CD4-positive, alpha-beta memory T cell (primary cell): ENCODE results near the gene QPCTL. TPM values are rescaled to one million over a fixed set of nuclear protein-coding genes. Genes with fewer than 3 reads are reported as not detected.

Experiments
- CTCF ChIA-PET: fragments of 350-600 bp; sonication (Branson Sonifier 250); formaldehyde crosslinking; loops from one replicate; lab custom pipeline; 2021; ENCODE audit warnings: inconsistent platforms; ENCODE audit not compliant: partially characterized antibody; lab: Charles Lee
- POLR2A ChIA-PET: fragments of 350-600 bp; sonication (Branson Sonifier 250); formaldehyde crosslinking; loops from one replicate; lab custom pipeline; 2021; ENCODE audit not compliant: partially characterized antibody; lab: Charles Lee
- DNase-seq, 5 donors: peaks; one replicate each; pipeline versions ENCODE4 v3.0.0 to v3.0.0-alpha.2; 2020 to 2022; ENCODE audit warnings: mixed read lengths in 1 of 5
- H3K27ac ChIP-seq: one replicate; pipeline ENCODE4 v1.7.0; 2013; ENCODE audit warnings: low read depth, low read length
- H3K27me3 ChIP-seq: 2 replicates; pipeline ENCODE4 v1.7.0; 2013; ENCODE audit warnings: mild to moderate bottlenecking, low read length, moderate library complexity; ENCODE audit not compliant: insufficient read depth
- H3K36me3 ChIP-seq: 2 replicates; pipeline ENCODE4 v1.7.0; 2013; ENCODE audit warnings: mild to moderate bottlenecking, low read length, moderate library complexity; ENCODE audit not compliant: insufficient read depth
- H3K4me1 ChIP-seq: 2 replicates; pipeline ENCODE4 v1.7.0; 2013; ENCODE audit warnings: mild to moderate bottlenecking, low read length, moderate library complexity; ENCODE audit not compliant: insufficient read depth
- H3K4me3 ChIP-seq, 2 donors: one replicate each; pipeline ENCODE4 v1.7.0; 2013; ENCODE audit warnings: low read length in 2 of 2, mild to moderate bottlenecking in 1 of 2
- H3K9me3 ChIP-seq, 2 donors: one replicate each; pipeline ENCODE4 v1.7.0; 2013; ENCODE audit warnings: low read length in 2 of 2, control low read depth in 1 of 2; ENCODE audit not compliant: control insufficient read depth in 1 of 2
- H3K27ac Mint-ChIP-seq, 7 donors: one replicate each; pipeline ENCODE4 v1.8.0; 2020 to 2021; ENCODE audit warnings: mixed read lengths in 7 of 7, mild to moderate bottlenecking in 6 of 7, inconsistent platforms in 3 of 7, moderate library complexity in 3 of 7
- H3K27me3 Mint-ChIP-seq, 2 donors: one replicate each; pipeline ENCODE4 v1.8.0; 2020 to 2021; ENCODE audit warnings: mixed read lengths in 2 of 2
- H3K36me3 Mint-ChIP-seq, 2 donors: one replicate each; pipeline ENCODE4 v1.8.0; 2020 to 2021; ENCODE audit warnings: mixed read lengths in 2 of 2, inconsistent platforms in 1 of 2, mild to moderate bottlenecking in 1 of 2
- H3K4me1 Mint-ChIP-seq, 4 donors: one replicate each; pipeline ENCODE4 v1.8.0; 2020 to 2021; ENCODE audit warnings: mixed read lengths in 4 of 4, mild to moderate bottlenecking in 1 of 4
- H3K4me3 Mint-ChIP-seq, 8 donors: one replicate each; pipeline ENCODE4 v1.8.0; 2020 to 2021; ENCODE audit warnings: mixed read lengths in 8 of 8, mild to moderate bottlenecking in 7 of 8, moderate library complexity in 6 of 8, inconsistent platforms in 3 of 8
- H3K9me3 Mint-ChIP-seq, 8 donors: one replicate each; pipeline ENCODE4 v1.8.0; 2020 to 2021; ENCODE audit warnings: mixed read lengths in 8 of 8, mild to moderate bottlenecking in 5 of 8, inconsistent platforms in 3 of 8, moderate library complexity in 1 of 8
- intact Hi-C: fragments of 100-400 bp; cut with micrococcal nuclease; formaldehyde crosslinking; loops from one replicate; pipeline ENCODE4 v1.15.1; 2023
- polyA plus RNA-seq, 2 donors: library from polyadenylated mRNA; unstranded; fragments of 300-500 nt; fragmentation: Illumina TruSeq; gene quantifications; one replicate each; pipeline ENCODE4 v1.2.3, GENCODE V29; 2021
- total RNA-seq, 2 experiments: library from RNA; stranded (reverse); gene quantifications; one replicate each; pipeline ENCODE4 v1.2.3, GENCODE V29; 2021

The QPCTL gene
- total and polyA plus RNA-seq, 4 experiments from 2014 or later: 0.94 to 11.4 (median 6.1) TPM

- Mint-ChIP-seq H3K27me3 (no peaks in the 10 kb centered on the region), H3K36me3 (peaks cover 13 to 15% of the 10 kb centered on the region in 2 donors), H3K9me3 (no peaks in the 10 kb centered on the region), H3K27ac (peak overlapping the region in 5 of 7 donors; percentile 4 to 86 (median 53)), H3K4me3 (no peak overlapping the region), H3K4me1 (peaks cover 11 to 22% (median 12%) of the 10 kb centered on the region in 4 donors)
- no peaks in the 10 kb centered on the region for H3K9me3 ChIP-seq
- H3K4me3 ChIP-seq: no peak overlapping the region
- intact Hi-C loops: no loop called here
- no peaks in the 10 kb centered on the region for H3K27me3 ChIP-seq
- no peak for DNase-seq
- CTCF ChIA-PET: interaction anchor here (0.6 to 1.6 kb wide), 4 partner anchors 17 to 271 kb away, joined by 3 to 6 read pairs (median 4); no protein-coding TSS in a partner anchor
- POLR2A ChIA-PET: interaction anchor here (1.4 kb wide), 1 partner anchor 21 kb away, joined by 6 read pairs; the partner anchor contains the start of gene FBXO46
- peaks cover 16% of the 10 kb centered on the region for H3K4me1 ChIP-seq
- no peak overlapping the region for H3K27ac ChIP-seq
- H3K36me3 ChIP-seq: peaks cover 13% of the 10 kb centered on the region
These were observed 18.1 kb downstream of the QPCTL start for GRCh38 chr19:45710356-45711130.

DNA sequence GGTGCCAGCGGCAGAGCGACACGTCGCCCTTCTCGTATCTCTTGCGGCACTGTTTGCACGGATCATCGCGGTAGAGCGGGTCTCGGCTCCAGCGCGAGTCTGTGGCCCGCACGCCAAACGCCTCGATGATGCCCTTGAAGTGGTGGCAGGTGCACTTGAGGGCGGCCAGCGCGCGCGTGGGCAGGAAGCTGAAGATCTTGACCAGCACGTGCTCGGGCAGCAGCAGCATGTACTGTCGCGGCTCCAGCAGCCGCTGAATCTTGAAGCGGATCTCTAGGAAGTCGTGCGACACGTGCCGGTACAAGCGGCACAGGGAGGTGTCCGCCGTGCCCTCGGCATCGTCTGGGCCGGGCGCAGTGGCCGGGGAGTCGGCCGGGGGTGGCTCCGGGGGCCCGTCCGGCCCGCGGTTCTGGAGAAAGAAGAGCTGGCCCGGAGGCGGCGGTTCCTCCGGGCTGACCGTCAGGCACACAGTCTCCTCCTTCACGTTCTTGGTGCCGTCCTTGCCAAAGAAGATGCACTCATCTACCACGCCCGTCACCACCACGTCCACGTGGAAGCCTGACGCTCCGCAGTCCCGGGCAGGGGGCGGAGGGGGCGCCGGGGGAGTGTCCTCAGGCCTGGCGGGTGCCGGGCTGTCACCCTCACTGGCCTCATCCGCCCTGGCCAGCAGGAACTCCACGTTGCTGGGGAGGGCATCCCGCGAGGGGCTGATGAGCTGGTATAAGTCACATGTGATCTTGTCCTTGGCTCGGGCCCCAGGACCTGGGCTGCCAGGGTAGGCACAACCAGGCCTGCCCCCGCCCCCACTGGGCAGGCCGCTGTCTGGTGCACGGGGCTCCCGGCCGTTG is 19.6 kb downstream of the QPCTL start:
- H3K4me1 ChIP-seq: peaks cover 26% of the 10 kb centered on the region
- no peak overlapping the region for H3K27ac ChIP-seq
- Mint-ChIP-seq H3K36me3 (peaks cover 13 to 16% of the 10 kb centered on the region in 2 donors), H3K27me3 (no peaks in the 10 kb centered on the region), H3K27ac (no peak overlapping the region), H3K9me3 (peaks cover 0 to under 1% (median 0%) of the 10 kb centered on the region in 8 donors), H3K4me3 (no peak overlapping the region), H3K4me1 (peaks cover 22 to 37% (median 25%) of the 10 kb centered on the region in 4 donors)
- no peaks in the 10 kb centered on the region for H3K9me3 ChIP-seq
- CTCF ChIA-PET: no interaction called here
- intact Hi-C loops: no loop called here
- POLR2A ChIA-PET: no interaction called here
- DNase-seq: no peak
- H3K27me3 ChIP-seq: no peaks in the 10 kb centered on the region
- H3K36me3 ChIP-seq: peaks cover 13% of the 10 kb centered on the region
- no peak overlapping the region for H3K4me3 ChIP-seq

DNA sequence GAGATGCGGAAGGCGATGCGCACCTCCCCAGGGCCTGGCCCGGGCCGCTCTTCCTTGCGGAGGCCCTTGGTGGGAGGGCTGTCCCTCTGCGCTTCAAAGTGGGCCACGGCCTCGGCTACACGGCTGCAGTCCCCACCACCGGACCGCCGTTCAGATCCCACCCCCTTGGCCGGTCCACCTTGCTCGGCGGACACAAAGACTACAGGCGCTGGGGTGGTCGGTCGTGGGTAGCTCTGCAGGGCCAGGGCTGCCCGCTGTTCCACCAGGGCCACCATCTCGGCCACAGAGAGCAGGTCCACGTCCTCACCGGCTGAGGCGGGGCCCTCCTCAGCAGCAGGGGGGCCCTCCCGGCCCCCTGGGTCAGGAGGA is 20.2 kb downstream of the QPCTL start:
- ChIA-PET CTCF (no interaction called here), POLR2A (no interaction called here)
- DNase-seq: no peak
- Mint-ChIP-seq H3K4me1 (peaks cover 26 to 42% (median 29%) of the 10 kb centered on the region in 4 donors), H3K9me3 (peaks cover 0 to 2% (median 0%) of the 10 kb centered on the region in 8 donors), H3K27me3 (no peaks in the 10 kb centered on the region), H3K27ac (no peak overlapping the region), H3K36me3 (peaks cover 13 to 21% of the 10 kb centered on the region in 2 donors), H3K4me3 (no peak overlapping the region)
- Histone ChIP-seq H3K4me1 (peaks cover 27% of the 10 kb centered on the region), H3K36me3 (peaks cover 13% of the 10 kb centered on the region), H3K27me3 (no peaks in the 10 kb centered on the region), H3K27ac (no peak overlapping the region), H3K4me3 (no peak overlapping the region), H3K9me3 (no peaks in the 10 kb centered on the region)
- intact Hi-C loops: no loop called here

GRCh38 chr19:45713141-45713540 is 20.7 kb downstream of the QPCTL start:
- Histone ChIP-seq H3K36me3 (peaks cover 13% of the 10 kb centered on the region), H3K27me3 (no peaks in the 10 kb centered on the region), H3K4me1 (peaks cover 32% of the 10 kb centered on the region), H3K9me3 (no peaks in the 10 kb centered on the region), H3K27ac (no peak overlapping the region), H3K4me3 (no peak overlapping the region)
- POLR2A ChIA-PET: interaction anchor here (1.4 kb wide), 1 partner anchor 18 kb away, joined by 4 read pairs; the partner anchor contains the start of gene FBXO46
- Mint-ChIP-seq H3K4me1 (peaks cover 30 to 47% (median 33%) of the 10 kb centered on the region in 4 donors), H3K36me3 (peaks cover 13 to 21% of the 10 kb centered on the region in 2 donors), H3K27me3 (no peaks in the 10 kb centered on the region), H3K9me3 (peaks cover 0 to 2% (median 0%) of the 10 kb centered on the region in 8 donors), H3K4me3 (no peak overlapping the region), H3K27ac (peak overlapping the region in 1 of 7 donors; percentile 57)
- intact Hi-C loops: no loop called here
- CTCF ChIA-PET: interaction anchor here (5.1 kb wide), 1 partner anchor 21 kb away, joined by 48 read pairs; the partner anchor contains the start of genes QPCTL and SNRPD2
- no peak for DNase-seq

- Histone ChIP-seq H3K36me3 (peaks cover 16% of the 10 kb centered on the region), H3K27ac (no peak overlapping the region), H3K4me1 (peaks cover 38% of the 10 kb centered on the region), H3K4me3 (no peak overlapping the region), H3K9me3 (no peaks in the 10 kb centered on the region), H3K27me3 (no peaks in the 10 kb centered on the region)
- CTCF ChIA-PET: interaction anchor here (0.8 to 5.1 kb wide), 5 partner anchors 20 to 108 kb away, joined by 3 to 48 read pairs (median 3); partner anchors contain the start of genes QPCTL and SNRPD2
- peaks cover 17 to 28% of the 10 kb centered on the region in 2 donors for H3K36me3 Mint-ChIP-seq
- intact Hi-C loops: loop anchor here (5.0 kb wide), 2 partner anchors 33 to 52 kb away; partner anchors contain the start of gene SIX5
- H3K4me3 Mint-ChIP-seq: peak overlapping the region in 1 of 8 donors; percentile 52
- peaks cover 33 to 60% (median 44%) of the 10 kb centered on the region in 4 donors for H3K4me1 Mint-ChIP-seq
- DNase-seq: no peak
- H3K27me3 Mint-ChIP-seq: no peaks in the 10 kb centered on the region
- POLR2A ChIA-PET: interaction anchor here (1.2 to 4.0 kb wide), 3 partner anchors 11 to 130 kb away, joined by 5 to 55 read pairs (median 5); partner anchors contain the start of genes FBXO46 and OPA3
- H3K27ac Mint-ChIP-seq: peak overlapping the region in 2 of 7 donors; percentile 29 to 82
- peaks cover 0 to 2% (median 0%) of the 10 kb centered on the region in 8 donors for H3K9me3 Mint-ChIP-seq
These were observed 22.7 kb downstream of the QPCTL start for GRCh38 chr19:45715139-45715538.

- no peaks in the 10 kb centered on the region for H3K27me3 ChIP-seq
- H3K36me3 Mint-ChIP-seq: peaks cover 10 to 23% of the 10 kb centered on the region in 2 donors
- H3K27me3 Mint-ChIP-seq: no peaks in the 10 kb centered on the region
- intact Hi-C loops: loop anchor here (1.0 to 5.0 kb wide), 7 partner anchors 14 to 279 kb away; partner anchors contain the start of genes CCDC61, DMWD, FBXO46 and QPCTL
- H3K4me3 Mint-ChIP-seq: peak overlapping the region; percentile 92 to 99 (median 97)
- ChIA-PET POLR2A (interaction anchor here (0.6 to 4.0 kb wide), 18 partner anchors 10 to 1632 kb away, joined by 3 to 60 read pairs (median 6); partner anchors contain the start of genes DHX34, FBXO46, MYPOP and QPCTL), CTCF (interaction anchor here (0.6 to 5.1 kb wide), 9 partner anchors 13 to 290 kb away, joined by 3 to 48 read pairs (median 8); partner anchors contain the start of genes FBXO46, QPCTL, SIX5 and SNRPD2)
- DNase-seq: no peak
- H3K36me3 ChIP-seq: peaks cover 7% of the 10 kb centered on the region
- H3K4me1 ChIP-seq: peaks cover 38% of the 10 kb centered on the region
- peaks cover 30 to 54% (median 39%) of the 10 kb centered on the region in 4 donors for H3K4me1 Mint-ChIP-seq
- peak overlapping the region; percentile 84 to 99 (median 98) for H3K27ac Mint-ChIP-seq
- peaks cover 0 to 2% (median 0%) of the 10 kb centered on the region in 8 donors for H3K9me3 Mint-ChIP-seq
- H3K27ac ChIP-seq: peak overlapping the region; percentile 86
- H3K9me3 ChIP-seq: no peaks in the 10 kb centered on the region
- peak overlapping the region; percentile 64 to 72 for H3K4me3 ChIP-seq
These were observed 24.1 kb downstream of the QPCTL start for GRCh38 chr19:45716359-45717130.
